Measurements from ENCODE around the gene PHLDA3.
"Not testable (repeated sequence)": the region's sequence is repeated elsewhere in the genome, so short reads cannot be mapped to it uniquely, and the experiment has no call there.

The PHLDA3 gene

GRCh38 chr1:201485184-201485774 is 16.3 kb upstream of the PHLDA3 start:
- no peak for DNase-seq

- no peak for DNase-seq
These were observed 14.5 kb upstream of the PHLDA3 start for GRCh38 chr1:201483373-201483949.

- DNase-seq, result no peak
These were observed 13.8 kb upstream of the PHLDA3 start for GRCh38 chr1:201482755-201483154.

GRCh38 chr1:201481761-201482493 is 12.9 kb upstream of the PHLDA3 start:
- DNase-seq, result peak; percentile 74

GRCh38 chr1:201481004-201481380 is 12.0 kb upstream of the PHLDA3 start:
- no peak for DNase-seq

- no peak for DNase-seq
These were observed 11.4 kb upstream of the PHLDA3 start for GRCh38 chr1:201480231-201481003.

GRCh38 chr1:201479201-201479730 is 10.3 kb upstream of the PHLDA3 start:
- DNase-seq, result no peak

GRCh38 chr1:201478666-201479065 is 9.7 kb upstream of the PHLDA3 start:
- not testable (repeated sequence) for DNase-seq

- DNase-seq, result peak; percentile 52
These were observed 7.8 kb upstream of the PHLDA3 start for GRCh38 chr1:201476670-201477344.

- DNase-seq, result no peak
These were observed 7.1 kb upstream of the PHLDA3 start for GRCh38 chr1:201475915-201476669.

GRCh38 chr1:201475130-201475529 is 6.1 kb upstream of the PHLDA3 start:
- no peak for DNase-seq

GRCh38 chr1:201473296-201473695 is 4.3 kb upstream of the PHLDA3 start:
- DNase-seq, result no peak

- not testable (repeated sequence) for DNase-seq
These were observed 3.3 kb upstream of the PHLDA3 start for GRCh38 chr1:201472321-201472720.

- DNase-seq, result peak; percentile 39
These were observed 2.8 kb upstream of the PHLDA3 start for GRCh38 chr1:201471772-201472171.

- no peak for DNase-seq
These were observed 1.6 kb upstream of the PHLDA3 start for GRCh38 chr1:201470581-201470980.

GRCh38 chr1:201469645-201470074 is 672 bp upstream of the PHLDA3 start:
- DNase-seq, result no peak

- no peak for DNase-seq
These were observed 516 bp downstream of the PHLDA3 start for GRCh38 chr1:201468501-201468843.

GRCh38 chr1:201466492-201466891 is 2.5 kb downstream of the PHLDA3 start:
- DNase-seq, result no peak

- DNase-seq, result no peak
These were observed 3.2 kb downstream of the PHLDA3 start for GRCh38 chr1:201465698-201466290.

GRCh38 chr1:201463071-201463552 is 5.9 kb downstream of the PHLDA3 start:
- DNase-seq, result no peak

All from T1000 (cell line).